PC-9 (cell line): ENCODE measurements around the gene GRHPR. TPM values are rescaled to one million over a fixed set of nuclear protein-coding genes. Genes with fewer than 3 reads are reported as not detected.

Source experiments
- Bru-seq: library from RNA; stranded (reverse); fragments of 400-500 nt; gene quantifications from one replicate; lab custom pipeline; 2021; lab: Mats Ljungman, UMichigan
- BruChase-seq, 2 experiments: library from RNA; stranded (reverse); fragments of 400-500 nt; gene quantifications; one replicate each; lab custom pipeline; 2021; lab: Mats Ljungman, UMichigan
- BruUV-seq: library from RNA; stranded (reverse); fragments of 400-500 nt; replicated peaks from 2 replicates; lab custom pipeline; 2021; lab: Mats Ljungman, UMichigan
- CTCF ChIA-PET: fragments of 300-600 bp; sonication (Branson Sonifier 250); formaldehyde crosslinking; loops from one replicate; lab custom pipeline; 2022; ENCODE audit warnings: antibody characterized with exemption; lab: Charles Lee
- POLR2A ChIA-PET: fragments of 300-600 bp; sonication (Branson Sonifier 250); formaldehyde crosslinking; loops from one replicate; lab custom pipeline; 2022; ENCODE audit warnings: antibody characterized with exemption; ENCODE audit not compliant: unreplicated experiment; lab: Charles Lee
- DNase-seq, 2 experiments: peaks; one replicate each; pipeline versions ENCODE4 v3.0.0 to v3.0.0-alpha.2; 2015 to 2022; ENCODE audit warnings: mixed read lengths in 1 of 2
- H2AFZ ChIP-seq: fragments of 200-600 bp; sonication (generic); 2 replicates; pipeline ENCODE4 v1.8.1; 2017; ENCODE audit warnings: antibody characterized with exemption
- H3F3A ChIP-seq: fragments of 200-600 bp; sonication (generic); 2 replicates; pipeline ENCODE4 v1.8.1; 2017; ENCODE audit warnings: antibody characterized with exemption, mild to moderate bottlenecking, low read depth; ENCODE audit not compliant: insufficient read depth
- H3K27ac ChIP-seq: fragments of 200-600 bp; sonication (generic); 2 replicates; pipeline ENCODE4 v1.6.1; 2016; ENCODE audit warnings: mixed run types
- H3K27me3 ChIP-seq: fragments of 200-600 bp; sonication (generic); 2 replicates; pipeline ENCODE4 v1.6.1; 2016; ENCODE audit warnings: low read depth, mixed run types; ENCODE audit not compliant: insufficient read depth
- H3K36me3 ChIP-seq: fragments of 200-600 bp; sonication (generic); 2 replicates; pipeline ENCODE4 v1.6.1; 2016; ENCODE audit warnings: low read depth, mixed run types
- H3K4me1 ChIP-seq: fragments of 200-600 bp; sonication (generic); replicated peaks from 2 replicates; pipeline ENCODE4 v1.6.1; 2016; ENCODE audit warnings: mixed run types; ENCODE audit not compliant: insufficient read depth
- H3K4me2 ChIP-seq: fragments of 200-600 bp; sonication (generic); 2 replicates; pipeline ENCODE4 v1.6.1; 2017; ENCODE audit warnings: mixed run types
- H3K4me3 ChIP-seq: fragments of 200-600 bp; sonication (generic); 2 replicates; pipeline ENCODE4 v1.6.1; 2016; ENCODE audit warnings: mixed run types
- H3K79me2 ChIP-seq: fragments of 200-600 bp; sonication (generic); 2 replicates; pipeline ENCODE4 v1.6.1; 2017; ENCODE audit warnings: low read depth, mixed run types
- H3K9me2 ChIP-seq: fragments of 200-600 bp; sonication (generic); 2 replicates; pipeline ENCODE4 v1.8.1; 2017; ENCODE audit warnings: mild to moderate bottlenecking; ENCODE audit not compliant: insufficient read depth
- H3K9me3 ChIP-seq: fragments of 200-600 bp; sonication (generic); 2 replicates; pipeline ENCODE4 v1.8.1; 2016; ENCODE audit warnings: low read depth; ENCODE audit not compliant: insufficient read depth
- H4K20me1 ChIP-seq: fragments of 200-600 bp; sonication (generic); 2 replicates; pipeline ENCODE4 v1.8.1; 2017; ENCODE audit not compliant: insufficient read depth
- EZH2 ChIP-seq: fragments of 200-600 bp; sonication (generic); IDR thresholded peaks from 2 replicates; pipeline ENCODE4 v1.8.0; 2017; ENCODE audit warnings: antibody characterized with exemption, low read depth
- intact Hi-C: fragments of 100-400 bp; cut with micrococcal nuclease; formaldehyde crosslinking; loops from one replicate; pipeline ENCODE4 v1.10.0; 2022; ENCODE audit not compliant: unreplicated experiment
- long read RNA-seq: library from polyadenylated mRNA; stranded (forward); transcript quantifications from one replicate; pipeline ENCODE4 v2.0.0, GENCODE V29; 2022
- total RNA-seq: library from RNA; stranded (reverse); gene quantifications from 2 replicates; pipeline ENCODE4 v1.2.3, GENCODE V29; 2021
- TF ChIP-seq, protein P1 (sequence below): fragments of 200-600 bp; sonication (generic); conservative IDR thresholded peaks from 2 replicates; pipeline ENCODE4 v1.6.1; 2017; ENCODE audit warnings: mixed run types, antibody characterized with exemption, mild to moderate bottlenecking, moderate library complexity

Gene GRHPR
- 77.2 and 85.4 TPM in 2 replicates for total RNA-seq
- Bru-seq, nascent RNA = percentile 68 among the genes with signal in this experiment
- BruChase-seq, experiment 1, labeled RNA remaining after a 2-hour chase = percentile 71 among the genes with signal in this experiment
- BruChase-seq, experiment 2, labeled RNA remaining after a 6-hour chase = percentile 68 among the genes with signal in this experiment
- long read RNA-seq, full-length matches to known transcripts = 92 of 364 reads
- long read RNA-seq, partial matches to known transcripts = 12 of 364 reads
- long read RNA-seq, other reads (novel, unspliced or antisense) = 260 of 364 reads

DNA sequence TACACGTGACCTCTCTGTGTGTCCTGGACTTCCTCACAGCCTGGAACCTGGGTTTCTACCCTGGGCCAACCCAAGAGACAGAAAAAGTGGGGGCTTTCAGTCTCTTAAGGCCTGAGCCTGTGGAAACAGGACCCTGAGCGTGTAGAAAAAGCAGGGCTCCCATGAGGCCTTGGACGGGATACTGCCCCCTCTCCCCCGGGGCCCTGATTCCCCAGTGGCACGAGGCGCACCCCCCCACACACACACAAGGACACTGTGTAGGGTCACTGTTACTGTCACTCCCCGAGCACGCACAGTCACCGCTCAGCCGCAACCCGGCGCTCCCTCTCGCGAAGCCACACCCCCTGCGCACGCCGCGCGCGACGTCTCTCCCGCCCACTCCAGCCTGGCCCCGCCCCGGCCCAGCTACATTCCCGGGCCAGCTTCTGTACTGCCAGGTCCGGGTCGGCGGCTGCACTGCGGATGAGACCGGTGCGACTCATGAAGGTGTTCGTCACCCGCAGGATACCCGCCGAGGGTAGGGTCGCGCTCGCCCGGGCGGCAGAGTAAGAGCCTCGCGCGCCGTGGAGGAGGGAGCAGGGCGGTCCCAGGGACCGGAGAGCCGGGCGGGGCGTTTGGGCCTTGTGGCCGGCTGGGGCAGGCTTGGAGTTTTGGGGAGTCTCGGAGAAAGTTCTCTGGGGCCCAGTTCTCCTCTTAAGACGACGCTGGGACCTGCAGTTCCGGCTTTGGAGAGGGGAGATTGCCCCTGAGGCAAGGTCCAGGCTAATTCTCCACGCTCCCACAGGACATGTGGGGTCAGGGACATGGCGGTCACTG, at the start of gene GRHPR:
TSS of gene GRHPR (plus strand) at position 408 of the 816 bp plus-strand sequence. CDS start at position 463, 55 bp downstream.
- peaks cover 16% of the 10 kb centered on the region for H3K79me2 ChIP-seq
- peak within 1 kb of the TSS; percentile 50 for H3K27ac ChIP-seq
- H3K9me2 ChIP-seq = no peaks in the 10 kb centered on the region
- TF ChIP-seq, protein P1, sequence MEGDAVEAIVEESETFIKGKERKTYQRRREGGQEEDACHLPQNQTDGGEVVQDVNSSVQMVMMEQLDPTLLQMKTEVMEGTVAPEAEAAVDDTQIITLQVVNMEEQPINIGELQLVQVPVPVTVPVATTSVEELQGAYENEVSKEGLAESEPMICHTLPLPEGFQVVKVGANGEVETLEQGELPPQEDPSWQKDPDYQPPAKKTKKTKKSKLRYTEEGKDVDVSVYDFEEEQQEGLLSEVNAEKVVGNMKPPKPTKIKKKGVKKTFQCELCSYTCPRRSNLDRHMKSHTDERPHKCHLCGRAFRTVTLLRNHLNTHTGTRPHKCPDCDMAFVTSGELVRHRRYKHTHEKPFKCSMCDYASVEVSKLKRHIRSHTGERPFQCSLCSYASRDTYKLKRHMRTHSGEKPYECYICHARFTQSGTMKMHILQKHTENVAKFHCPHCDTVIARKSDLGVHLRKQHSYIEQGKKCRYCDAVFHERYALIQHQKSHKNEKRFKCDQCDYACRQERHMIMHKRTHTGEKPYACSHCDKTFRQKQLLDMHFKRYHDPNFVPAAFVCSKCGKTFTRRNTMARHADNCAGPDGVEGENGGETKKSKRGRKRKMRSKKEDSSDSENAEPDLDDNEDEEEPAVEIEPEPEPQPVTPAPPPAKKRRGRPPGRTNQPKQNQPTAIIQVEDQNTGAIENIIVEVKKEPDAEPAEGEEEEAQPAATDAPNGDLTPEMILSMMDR = no peak
- TF ChIP-seq EZH2 = no peak
- H2AFZ ChIP-seq = peak within 1 kb of the TSS; percentile 84
- no peaks in the 10 kb centered on the region for H4K20me1 ChIP-seq
- no peaks in the 10 kb centered on the region for H3K9me3 ChIP-seq
- peaks cover 21% of the 10 kb centered on the region; the same call in 1 of the 2 replicates for H3K4me1 ChIP-seq
- ChIA-PET CTCF (interaction anchor here (0.7 kb wide), 1 partner anchor 756 kb away, joined by 11 read pairs; no protein-coding TSS in a partner anchor), POLR2A (interaction anchor here (0.5 kb wide), 1 partner anchor 40 kb away, joined by 7 read pairs; no protein-coding TSS in a partner anchor)
- H3K4me2 ChIP-seq = peak within 1 kb of the TSS; percentile 85
- peak within 1 kb of the TSS; percentile 63 for H3K4me3 ChIP-seq
- H3K36me3 ChIP-seq = no peaks in the 10 kb centered on the region
- peak; percentile 48 to 76 for DNase-seq
- TSS peak; percentile 65 for BruUV-seq
- H3K27me3 ChIP-seq = no peaks in the 10 kb centered on the region
- intact Hi-C loops = loop anchor here (2.0 kb wide), 1 partner anchor 42 kb away; the partner anchor contains the start of gene ZBTB5
- H3F3A ChIP-seq = no peaks in the 10 kb centered on the region

DNA sequence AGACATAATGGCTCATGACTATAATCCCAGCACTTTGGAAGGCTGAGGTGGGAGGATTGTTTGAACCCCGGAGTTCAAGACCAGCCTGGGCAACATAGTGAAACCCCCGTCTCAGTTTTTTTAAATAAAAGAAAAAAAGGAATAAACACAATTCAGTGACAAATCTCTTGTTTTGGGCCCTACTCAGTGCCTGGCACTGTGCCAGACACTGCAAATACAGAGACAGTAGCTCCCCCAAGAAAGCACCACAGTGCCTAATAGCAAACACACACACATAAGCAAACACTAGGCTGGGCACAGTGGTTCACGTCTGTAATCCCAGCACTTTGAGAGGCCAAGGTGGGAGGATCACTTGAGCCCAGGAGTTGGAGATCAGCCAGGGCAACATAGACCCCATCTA, 49.7 kb upstream of the GRHPR start:
- no peak for DNase-seq
- no peaks in the 10 kb centered on the region for H3K9me2 ChIP-seq
- no peak overlapping the region for H2AFZ ChIP-seq
- H3K4me1 ChIP-seq = no peaks in the 10 kb centered on the region
- no peaks in the 10 kb centered on the region for H3K9me3 ChIP-seq
- ChIA-PET POLR2A (no interaction called here), CTCF (no interaction called here)
- H3K36me3 ChIP-seq = no peaks in the 10 kb centered on the region
- TF ChIP-seq EZH2 = no peak
- TF ChIP-seq, protein P1 = no peak
- H4K20me1 ChIP-seq = no peaks in the 10 kb centered on the region
- H3K4me3 ChIP-seq = no peak overlapping the region
- no peak overlapping the region for H3K4me2 ChIP-seq
- H3K79me2 ChIP-seq = no peaks in the 10 kb centered on the region
- H3F3A ChIP-seq = no peaks in the 10 kb centered on the region
- BruUV-seq = no TSS peak
- H3K27ac ChIP-seq = no peak overlapping the region
- intact Hi-C loops = no loop called here
- H3K27me3 ChIP-seq = no peaks in the 10 kb centered on the region

DNA sequence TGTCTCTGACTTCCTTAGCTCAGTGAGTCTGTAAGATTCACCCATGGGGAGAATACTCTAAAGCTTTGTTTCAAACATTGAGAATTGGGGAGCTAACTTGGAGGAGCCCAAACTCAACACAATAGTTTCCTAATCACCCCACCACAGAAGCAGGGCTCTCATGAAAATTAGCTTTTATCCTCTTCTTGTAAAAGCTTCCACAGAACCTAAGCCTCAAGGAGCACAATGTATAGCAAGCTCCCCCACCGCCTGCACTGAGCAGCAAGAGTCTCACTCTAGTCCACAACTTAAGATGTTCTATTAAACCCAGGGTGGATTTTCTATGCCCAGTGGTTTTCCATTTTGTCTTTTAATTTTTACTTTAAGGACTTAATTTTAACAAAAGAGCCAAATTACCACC, 48.9 kb upstream of the GRHPR start:
- no peak overlapping the region for H2AFZ ChIP-seq
- no peaks in the 10 kb centered on the region for H3F3A ChIP-seq
- no peaks in the 10 kb centered on the region for H3K36me3 ChIP-seq
- no TSS peak for BruUV-seq
- no peak overlapping the region for H3K27ac ChIP-seq
- ChIA-PET POLR2A (no interaction called here), CTCF (no interaction called here)
- no peaks in the 10 kb centered on the region for H3K9me3 ChIP-seq
- no peaks in the 10 kb centered on the region for H3K9me2 ChIP-seq
- intact Hi-C loops = no loop called here
- no peak for TF ChIP-seq EZH2
- TF ChIP-seq, protein P1 = no peak
- no peaks in the 10 kb centered on the region for H3K4me1 ChIP-seq
- DNase-seq = no peak
- H3K27me3 ChIP-seq = no peaks in the 10 kb centered on the region
- H3K4me3 ChIP-seq = no peak overlapping the region
- H3K4me2 ChIP-seq = no peak overlapping the region
- H4K20me1 ChIP-seq = no peaks in the 10 kb centered on the region
- H3K79me2 ChIP-seq = no peaks in the 10 kb centered on the region
